ENCODE results near the gene LIM2. TPM values are rescaled to one million over a fixed set of nuclear protein-coding genes. Genes with fewer than 3 reads are reported as not detected.
A peak's percentile ranks its signal among the peaks of the same experiment; 100 is the strongest.

LIM2 gene
- total and polyA plus RNA-seq, 2 experiments from 2014 or later = not detected

- 0 out of 2 replicates have a peak, but pooled peaks cover 3% of the 10 kb centered on the region for H3K9me2 ChIP-seq (ENCODE audit: insufficient read depth)
- TF ChIP-seq JUNB (IDR thresholded peaks at IDR 0.05; ENCODE audit: unreplicated experiment) (no peak), REST (IDR thresholded peaks at IDR 0.05; ENCODE audit: unreplicated experiment) (no peak), ZNF114 (CRISPR knock-in tag; IDR thresholded peaks at IDR 0.05) (no peak), STAT1 (IDR thresholded peaks at IDR 0.05; ENCODE audit: unreplicated experiment) (no peak), ZNF462 (CRISPR knock-in tag; IDR thresholded peaks at IDR 0.05) (no peak), CREB1 (CRISPR knock-in tag; IDR thresholded peaks at IDR 0.05; ENCODE audit: low read depth) (peak; percentile 51), EZH2 (IDR thresholded peaks at IDR 0.05; ENCODE audit: low read depth, unreplicated experiment) (no peak), CTCF (conservative IDR thresholded peaks at IDR 0.05; ENCODE audit: low read depth in 2 of 2) (peak; percentile 81 to 93), EZH2phosphoT487 (IDR thresholded peaks at IDR 0.05; ENCODE audit: unreplicated experiment) (no peak), POLR2AphosphoS5 (IDR thresholded peaks at IDR 0.05; ENCODE audit: low read depth) (peak; percentile 23; the same call in 1 of the 2 replicates)
- H3K79me2 ChIP-seq (replicated peaks; ENCODE audit: insufficient read depth) = no peaks in the 10 kb centered on the region
- H3K36me3 Mint-ChIP-seq (ENCODE audit: low read depth) = peaks cover 18% of the 10 kb centered on the region
- no peaks in the 10 kb centered on the region; the same call in 2 of the 3 replicates for H3K9me3 Mint-ChIP-seq
- H3F3A ChIP-seq (replicated peaks; ENCODE audit: low read depth) = no peaks in the 10 kb centered on the region
- DNase-seq (ENCODE audit: low spot score) (peak; percentile 95), ATAC-seq (peak; percentile 76)
- H3K4me1 Mint-ChIP-seq = peaks cover 28% of the 10 kb centered on the region
- H3K4me2 ChIP-seq = peak overlapping the region; percentile 72
- peak overlapping the region; percentile 77 for H2AFZ ChIP-seq
- peak overlapping the region; percentile 71 for H3K27ac ChIP-seq (ENCODE audit: low read depth)
- peaks cover 24% of the 10 kb centered on the region for H3K4me1 ChIP-seq (ENCODE audit: insufficient read depth)
- peak overlapping the region; percentile 62 for H3K4me3 ChIP-seq
- peak overlapping the region; percentile 96 for H3K27ac Mint-ChIP-seq
- peaks cover 24% of the 10 kb centered on the region for H3K27me3 Mint-ChIP-seq (ENCODE audit: insufficient read depth, low read depth, poor library complexity)
- H3K27me3 ChIP-seq (ENCODE audit: insufficient read depth) = peaks cover 16% of the 10 kb centered on the region
- no peaks in the 10 kb centered on the region for H3K36me3 ChIP-seq (ENCODE audit: insufficient read depth)
- no peaks in the 10 kb centered on the region for H4K20me1 ChIP-seq (replicated peaks; ENCODE audit: insufficient read depth)
- H3K4me3 Mint-ChIP-seq = peak overlapping the region; percentile 88
Measured at GRCh38 chr19:51338563-51339312, 49.0 kb downstream of the LIM2 start.
